Lung (tissue), 12 donors: ENCODE results near the gene PTPRD. TPM values are rescaled to one million over a fixed set of nuclear protein-coding genes. Genes with fewer than 3 reads are reported as not detected.

Experiments
- ATAC-seq: fragments of 200-7000 bp; cut with Tn5 transposase; one replicate; pipeline ENCODE4 v1.9.1; 2020; ENCODE audit warnings: moderate number of reproducible peaks; ENCODE audit not compliant: insufficient read depth, low FRiP score
- DNase-seq, 3 donors: peaks; one replicate each; pipeline ENCODE4 v3.0.0-alpha.2; 2013 to 2017
- H3K27ac ChIP-seq, 2 donors: one replicate each; pipeline ENCODE4 v1.5.1; 2013; ENCODE audit warnings: mild to moderate bottlenecking in 2 of 2, moderate library complexity in 2 of 2, control low read depth in 1 of 2, inconsistent platforms in 1 of 2, low read depth in 1 of 2, low read length in 1 of 2
- H3K27me3 ChIP-seq, 3 donors: one replicate each; pipeline ENCODE4 v1.5.1; 2013; ENCODE audit warnings: low read length in 2 of 3; ENCODE audit not compliant: control insufficient read depth in 3 of 3, insufficient read depth in 3 of 3
- H3K36me3 ChIP-seq, 4 donors: one replicate each; pipeline ENCODE4 v1.5.1; 2013; ENCODE audit warnings: low read length in 4 of 4, mild to moderate bottlenecking in 1 of 4, moderate library complexity in 1 of 4; ENCODE audit not compliant: control insufficient read depth in 4 of 4, insufficient read depth in 4 of 4
- H3K4me1 ChIP-seq, 5 donors: one replicate each; pipeline ENCODE4 v1.5.1; 2013; ENCODE audit warnings: low read length in 5 of 5, mild to moderate bottlenecking in 2 of 5, moderate library complexity in 1 of 5; ENCODE audit not compliant: control insufficient read depth in 5 of 5, insufficient read depth in 5 of 5
- H3K4me3 ChIP-seq: one replicate; pipeline ENCODE4 v1.5.1; 2013; ENCODE audit warnings: mild to moderate bottlenecking, control low read depth, moderate library complexity
- H3K9ac ChIP-seq, 2 donors: one replicate each; pipeline ENCODE4 v1.5.1; 2013; ENCODE audit warnings: low read length in 2 of 2, control low read depth in 1 of 2; ENCODE audit not compliant: insufficient read depth in 1 of 2
- H3K9me3 ChIP-seq, 4 donors: one replicate each; pipeline ENCODE4 v1.5.1; 2013; ENCODE audit warnings: low read length in 3 of 4, mild to moderate bottlenecking in 1 of 4, moderate library complexity in 1 of 4; ENCODE audit not compliant: control insufficient read depth in 4 of 4, insufficient read depth in 3 of 4
- WGBS, 2 donors: extraction: QIAGEN DNeasy Blood & Tissue Kit; methylation state at CpG; one replicate each; pipeline ENCODE4 v1.1.7; 2013; 5-methylcytosine and 5-hydroxymethylcytosine counted together
- polyA plus RNA-seq, 2 donors: library from polyadenylated mRNA; stranded (reverse); fragments of 200-250 nt; gene quantifications; one replicate each; pipeline ENCODE4 v1.2.1, GENCODE V29; 2013
- total RNA-seq, 2 donors: library from RNA; depleted of rRNA in 1 of 2; stranded (reverse); fragments of >200 nt in 1 of 2; gene quantifications; one replicate each; pipeline ENCODE4 v1.2.1, GENCODE V29; 2014 to 2021
- TF ChIP-seq, protein P1 (sequence below): IDR thresholded peaks from 2 replicates; pipeline ENCODE4 v1.5.1; 2012; ENCODE audit warnings: mild to moderate bottlenecking; ENCODE audit errors: control extremely low read depth, extremely low read depth
- donor health status: control.
- donor health status: control.
- donor health status: Bipolar disorder and iron deficiency.
- donor health status: healthy.
- donor health status: DM: yes; HTN: yes; CAD: no.

PTPRD gene
- total and polyA plus RNA-seq, 4 donors: 1.9 to 145 (median 13.7) TPM

GRCh38 chr9:10148796-10149195 lies 464.0 kb downstream of the PTPRD start:
- no peak overlapping the region for H3K9ac ChIP-seq
- no peak overlapping the region for H3K27ac ChIP-seq
- no peak for DNase-seq
- H3K4me3 ChIP-seq: no peak overlapping the region
- no peaks in the 10 kb centered on the region for H3K4me1 ChIP-seq
- no peak for ATAC-seq
- no peaks in the 10 kb centered on the region for H3K27me3 ChIP-seq
- no peaks in the 10 kb centered on the region for H3K36me3 ChIP-seq
- no peaks in the 10 kb centered on the region for H3K9me3 ChIP-seq
- TF ChIP-seq, protein P1, sequence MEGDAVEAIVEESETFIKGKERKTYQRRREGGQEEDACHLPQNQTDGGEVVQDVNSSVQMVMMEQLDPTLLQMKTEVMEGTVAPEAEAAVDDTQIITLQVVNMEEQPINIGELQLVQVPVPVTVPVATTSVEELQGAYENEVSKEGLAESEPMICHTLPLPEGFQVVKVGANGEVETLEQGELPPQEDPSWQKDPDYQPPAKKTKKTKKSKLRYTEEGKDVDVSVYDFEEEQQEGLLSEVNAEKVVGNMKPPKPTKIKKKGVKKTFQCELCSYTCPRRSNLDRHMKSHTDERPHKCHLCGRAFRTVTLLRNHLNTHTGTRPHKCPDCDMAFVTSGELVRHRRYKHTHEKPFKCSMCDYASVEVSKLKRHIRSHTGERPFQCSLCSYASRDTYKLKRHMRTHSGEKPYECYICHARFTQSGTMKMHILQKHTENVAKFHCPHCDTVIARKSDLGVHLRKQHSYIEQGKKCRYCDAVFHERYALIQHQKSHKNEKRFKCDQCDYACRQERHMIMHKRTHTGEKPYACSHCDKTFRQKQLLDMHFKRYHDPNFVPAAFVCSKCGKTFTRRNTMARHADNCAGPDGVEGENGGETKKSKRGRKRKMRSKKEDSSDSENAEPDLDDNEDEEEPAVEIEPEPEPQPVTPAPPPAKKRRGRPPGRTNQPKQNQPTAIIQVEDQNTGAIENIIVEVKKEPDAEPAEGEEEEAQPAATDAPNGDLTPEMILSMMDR: no peak

DNA sequence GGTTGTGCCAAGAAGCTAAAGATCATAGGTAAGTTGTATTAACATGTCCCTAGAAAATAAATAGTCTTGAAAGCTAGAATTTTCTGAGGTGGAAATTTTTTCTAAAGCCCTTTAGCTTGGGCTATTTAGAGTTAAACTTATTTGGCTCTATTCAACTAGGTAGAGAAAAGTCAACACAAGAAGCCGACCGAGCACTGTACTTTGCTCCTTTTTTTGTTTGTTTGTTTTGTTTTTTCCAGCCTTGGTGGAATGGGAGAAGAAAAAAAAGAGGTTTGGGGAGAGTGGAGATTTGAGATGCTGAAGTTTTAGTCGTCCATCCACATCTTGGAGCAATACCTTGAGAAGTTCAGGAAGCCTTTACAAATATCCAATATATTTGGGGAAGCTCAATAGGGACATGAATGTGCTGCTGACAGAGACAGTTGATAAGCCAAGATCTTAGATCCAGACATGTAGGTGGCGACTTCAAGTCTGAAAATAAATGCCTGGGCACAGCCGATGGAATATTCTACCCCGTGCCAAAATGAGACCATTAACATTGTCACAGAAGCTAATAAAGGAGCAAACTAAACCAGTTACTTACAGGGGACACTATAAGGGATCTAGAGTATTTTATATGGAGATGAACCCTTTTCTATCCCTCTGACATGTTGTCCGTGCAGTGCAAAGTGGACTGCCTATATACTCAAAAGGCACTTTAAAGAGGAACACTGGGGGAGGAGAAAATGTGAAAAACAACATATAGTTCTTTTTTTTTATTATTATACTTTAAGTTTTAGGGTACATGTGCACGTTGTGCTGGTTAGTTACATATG lies 466.1 kb downstream of the PTPRD start:
- H3K27ac ChIP-seq: no peak overlapping the region
- ATAC-seq: no peak
- H3K4me3 ChIP-seq: no peak overlapping the region
- no peaks in the 10 kb centered on the region for H3K27me3 ChIP-seq
- H3K9ac ChIP-seq: no peak overlapping the region
- DNase-seq: no peak
- no peaks in the 10 kb centered on the region for H3K9me3 ChIP-seq
- H3K36me3 ChIP-seq: no peaks in the 10 kb centered on the region
- WGBS, 2 donors: 69 to 77% methylated on average over 8 of the region's 8 CpGs
- TF ChIP-seq, protein P1: no peak
- no peaks in the 10 kb centered on the region for H3K4me1 ChIP-seq

DNA sequence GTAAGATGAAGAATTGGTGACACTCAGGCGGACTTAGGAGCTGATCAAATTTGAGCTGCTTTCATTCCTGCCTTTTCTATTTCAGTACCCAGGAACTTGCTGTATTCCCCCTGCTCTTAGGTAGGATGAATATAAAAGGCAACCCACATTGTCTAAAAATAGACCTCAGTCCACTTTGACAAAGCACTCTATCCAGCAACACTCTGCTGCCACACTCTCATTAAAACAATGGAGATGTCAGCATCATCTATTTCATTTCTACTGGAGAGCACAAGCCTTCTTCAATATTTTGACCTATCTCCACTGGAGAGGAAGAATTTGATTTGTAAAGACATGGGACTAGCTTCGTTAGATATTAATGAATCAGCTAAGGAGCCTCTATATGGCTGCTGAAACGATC lies 468.4 kb downstream of the PTPRD start:
- no peaks in the 10 kb centered on the region for H3K4me1 ChIP-seq
- H3K9me3 ChIP-seq: no peaks in the 10 kb centered on the region
- no peak overlapping the region for H3K9ac ChIP-seq
- no peaks in the 10 kb centered on the region for H3K36me3 ChIP-seq
- WGBS, 2 donors: 79 to 82% methylated on average over 3 of the region's 3 CpGs
- no peak overlapping the region for H3K4me3 ChIP-seq
- H3K27me3 ChIP-seq: no peaks in the 10 kb centered on the region
- H3K27ac ChIP-seq: peak overlapping the region in 1 of 2 donors; percentile 1
- ATAC-seq (no peak), DNase-seq (no peak)
- TF ChIP-seq, protein P1: no peak

- no peaks in the 10 kb centered on the region for H3K4me1 ChIP-seq
- no peak for ATAC-seq
- H3K27me3 ChIP-seq: no peaks in the 10 kb centered on the region
- TF ChIP-seq, protein P1: no peak
- no peaks in the 10 kb centered on the region for H3K9me3 ChIP-seq
- no peak for DNase-seq
- H3K9ac ChIP-seq: no peak overlapping the region
- no peak overlapping the region for H3K27ac ChIP-seq
- H3K4me3 ChIP-seq: no peak overlapping the region
- no peaks in the 10 kb centered on the region for H3K36me3 ChIP-seq
Measured at GRCh38 chr9:10135553-10135952, 477.2 kb downstream of the PTPRD start.
